ENCODE results near the gene PCNX1. TPM values are rescaled to one million over a fixed set of nuclear protein-coding genes. Genes with fewer than 3 reads are reported as not detected.
"Not testable (repeated sequence)": the region's sequence is repeated elsewhere in the genome, so short reads cannot be mapped to it uniquely, and the experiment has no call there.

The PCNX1 gene
- polyA plus RNA-seq, 1 experiment, result 54.2 TPM

DNA sequence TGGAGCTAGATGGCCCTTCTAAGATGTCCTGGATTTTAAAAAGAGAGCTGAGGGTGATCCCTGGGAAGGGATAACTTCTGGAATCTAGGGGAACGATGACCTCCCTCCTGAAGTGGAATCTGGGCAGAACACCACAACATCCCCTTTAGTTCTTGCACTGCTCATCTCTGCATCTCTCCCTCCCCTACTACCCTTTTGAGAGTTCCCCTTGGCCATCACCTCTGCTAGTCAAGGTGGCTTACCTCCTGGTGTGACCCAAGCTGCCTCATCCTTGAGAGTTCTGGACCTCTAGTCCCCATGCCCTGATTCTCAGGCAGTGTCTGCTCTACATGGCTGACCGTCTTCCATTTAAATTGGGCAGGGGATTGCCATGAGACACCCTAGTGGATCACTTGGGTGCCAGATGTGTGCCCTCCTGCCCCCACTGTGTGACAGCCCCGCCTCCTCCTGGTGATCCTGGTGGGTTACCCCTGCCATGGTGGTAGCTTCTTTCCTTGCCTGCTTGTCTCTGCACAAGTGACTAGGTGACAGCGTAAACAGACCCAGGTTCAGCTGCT, 216.4 kb downstream of the PCNX1 start:
- TF ChIP-seq, protein P1, sequence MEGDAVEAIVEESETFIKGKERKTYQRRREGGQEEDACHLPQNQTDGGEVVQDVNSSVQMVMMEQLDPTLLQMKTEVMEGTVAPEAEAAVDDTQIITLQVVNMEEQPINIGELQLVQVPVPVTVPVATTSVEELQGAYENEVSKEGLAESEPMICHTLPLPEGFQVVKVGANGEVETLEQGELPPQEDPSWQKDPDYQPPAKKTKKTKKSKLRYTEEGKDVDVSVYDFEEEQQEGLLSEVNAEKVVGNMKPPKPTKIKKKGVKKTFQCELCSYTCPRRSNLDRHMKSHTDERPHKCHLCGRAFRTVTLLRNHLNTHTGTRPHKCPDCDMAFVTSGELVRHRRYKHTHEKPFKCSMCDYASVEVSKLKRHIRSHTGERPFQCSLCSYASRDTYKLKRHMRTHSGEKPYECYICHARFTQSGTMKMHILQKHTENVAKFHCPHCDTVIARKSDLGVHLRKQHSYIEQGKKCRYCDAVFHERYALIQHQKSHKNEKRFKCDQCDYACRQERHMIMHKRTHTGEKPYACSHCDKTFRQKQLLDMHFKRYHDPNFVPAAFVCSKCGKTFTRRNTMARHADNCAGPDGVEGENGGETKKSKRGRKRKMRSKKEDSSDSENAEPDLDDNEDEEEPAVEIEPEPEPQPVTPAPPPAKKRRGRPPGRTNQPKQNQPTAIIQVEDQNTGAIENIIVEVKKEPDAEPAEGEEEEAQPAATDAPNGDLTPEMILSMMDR (IDR thresholded peaks at IDR 0.05; ENCODE audit: low read depth, low read length), result no peak
- no peak overlapping the region for H3K4me3 ChIP-seq (ENCODE audit: low read depth, low read length)
- DNase-seq (ENCODE audit: low read depth, low spot score), result no peak
- ChIA-PET POLR2A (no interaction called here), CTCF (interaction anchor here (0.8 to 1.3 kb wide), 4 partner anchors 15 to 652 kb away, joined by 3 to 5 read pairs (median 4); no protein-coding TSS in a partner anchor)
- H3K9me3 ChIP-seq (ENCODE audit: control insufficient read depth, insufficient read depth, low read length), result peaks cover 6% of the 10 kb centered on the region; the same call in 1 of the 2 replicates
- H3K27ac ChIP-seq (ENCODE audit: low read depth, low read length), result no peak overlapping the region
- H3K27me3 ChIP-seq (ENCODE audit: control insufficient read depth, insufficient read depth, low read length), result no peaks in the 10 kb centered on the region

DNA sequence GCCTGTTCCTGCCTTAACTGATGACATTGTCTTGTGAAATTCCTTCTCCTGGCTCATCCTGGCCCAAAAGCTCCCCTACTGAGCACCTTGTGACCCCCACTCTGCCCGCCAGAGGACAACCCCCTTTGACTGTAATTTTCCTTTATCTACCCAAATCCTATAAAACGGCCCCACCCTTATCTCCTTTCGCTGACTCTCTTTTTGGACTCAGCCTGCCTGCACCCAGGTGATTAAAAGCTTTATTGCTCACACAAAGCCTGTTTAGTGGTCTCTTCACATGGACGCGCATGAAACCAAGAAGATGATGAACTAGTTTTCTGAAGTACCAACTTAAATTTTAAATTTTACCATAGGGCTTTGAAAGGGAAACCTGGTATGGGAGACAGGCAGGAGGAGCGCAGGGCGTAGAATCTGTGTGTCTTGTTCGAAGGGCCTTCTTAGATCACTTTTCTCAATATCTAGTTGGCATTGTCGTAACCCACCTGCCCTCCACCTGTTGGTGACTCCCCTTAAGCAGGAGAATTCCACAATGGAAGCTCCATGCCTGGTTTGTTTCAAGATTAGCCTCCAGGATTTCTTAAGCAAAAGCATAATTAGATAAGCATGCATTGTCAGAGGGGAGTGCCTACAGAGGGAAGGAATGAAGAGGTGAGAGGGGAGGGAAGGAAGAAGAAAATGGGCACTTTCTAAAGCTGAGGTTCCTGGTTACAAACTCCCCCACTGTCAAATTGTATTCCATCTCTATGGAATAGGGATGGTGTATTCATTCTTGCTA, 222.6 kb downstream of the PCNX1 start:
- H3K4me3 ChIP-seq (ENCODE audit: low read depth, low read length); H3K27me3 ChIP-seq (ENCODE audit: control insufficient read depth, insufficient read depth, low read length); DNase-seq (ENCODE audit: low read depth, low spot score); H3K9me3 ChIP-seq (ENCODE audit: control insufficient read depth, insufficient read depth, low read length): not testable (repeated sequence)
- ChIA-PET CTCF (interaction anchor here (0.7 to 1.1 kb wide), 2 partner anchors 623 to 726 kb away, joined by 3 to 4 read pairs; no protein-coding TSS in a partner anchor), POLR2A (interaction anchor here (0.5 to 1.4 kb wide), 2 partner anchors 12 to 15 kb away, joined by 3 to 4 read pairs; no protein-coding TSS in a partner anchor)
- H3K27ac ChIP-seq (ENCODE audit: low read depth, low read length), result peak overlapping the region; percentile 91

DNA sequence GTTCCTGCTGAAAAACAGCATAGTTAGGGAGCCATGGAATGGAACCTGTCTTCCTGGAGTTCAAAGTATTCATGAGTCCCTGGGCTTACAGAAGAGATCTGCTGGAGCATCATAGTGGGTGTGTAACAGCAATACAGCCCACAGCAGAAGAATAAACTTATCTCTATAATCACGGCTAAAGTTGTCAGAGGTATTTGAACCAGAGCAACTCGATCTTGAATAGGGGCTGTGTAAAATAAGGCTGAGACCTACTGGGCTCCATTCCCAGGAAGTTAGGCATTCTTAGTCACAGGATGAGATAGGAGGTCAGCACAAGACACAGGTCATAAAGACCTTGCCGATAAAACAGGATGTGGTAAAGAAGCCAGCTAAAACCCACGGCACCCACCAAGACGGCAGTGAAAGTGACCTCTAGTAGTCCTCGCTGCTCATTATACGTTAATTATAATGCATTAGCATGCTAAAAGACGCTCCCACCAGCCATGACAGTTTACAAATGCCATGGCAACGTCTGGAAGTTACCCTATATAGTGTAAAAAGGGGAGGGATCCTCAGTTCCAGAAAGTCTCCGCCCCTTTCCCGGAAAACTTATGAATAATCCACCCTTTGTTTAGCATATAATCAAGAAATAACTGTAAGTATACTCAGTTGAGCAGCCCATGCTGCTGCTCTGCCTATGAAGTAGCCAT, 223.4 kb downstream of the PCNX1 start:
- POLR2A ChIA-PET, result interaction anchor here (0.5 to 1.4 kb wide), 2 partner anchors 12 to 16 kb away, joined by 3 to 4 read pairs; no protein-coding TSS in a partner anchor
- H3K27ac ChIP-seq (ENCODE audit: low read depth, low read length), result peak overlapping the region; percentile 91
- H3K9me3 ChIP-seq (ENCODE audit: control insufficient read depth, insufficient read depth, low read length), result no peaks in the 10 kb centered on the region
- TF ChIP-seq, protein P1 (IDR thresholded peaks at IDR 0.05; ENCODE audit: low read depth, low read length), result no peak
- peak overlapping the region; percentile 47 for H3K4me3 ChIP-seq (ENCODE audit: low read depth, low read length)
- CTCF ChIA-PET, result interaction anchor here (0.7 to 1.5 kb wide), 4 partner anchors 10 to 725 kb away, joined by 3 to 4 read pairs (median 4); no protein-coding TSS in a partner anchor
- H3K27me3 ChIP-seq (ENCODE audit: control insufficient read depth, insufficient read depth, low read length), result no peaks in the 10 kb centered on the region
- peak; percentile 45 for DNase-seq (ENCODE audit: low read depth, low spot score)

DNA sequence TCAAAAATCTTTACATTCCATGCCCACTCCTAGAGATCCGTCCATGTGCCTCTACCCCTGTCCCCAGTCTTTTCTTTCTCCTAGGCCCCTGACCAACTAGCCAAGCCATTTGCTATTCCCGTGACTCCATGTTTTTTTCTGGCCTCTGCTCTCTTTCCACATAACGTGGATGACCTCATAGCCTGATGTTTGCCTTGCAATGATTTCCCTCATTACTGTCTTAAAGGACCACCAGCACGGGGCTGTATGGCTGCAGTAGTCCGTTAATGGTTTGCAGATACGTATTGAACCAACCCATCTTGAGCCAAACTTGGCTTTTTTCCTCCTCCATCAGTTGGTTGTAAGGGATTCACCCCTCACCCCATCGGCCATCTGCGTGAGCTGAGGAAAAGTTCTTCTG, 226.0 kb downstream of the PCNX1 start:
- ChIA-PET POLR2A (no interaction called here), CTCF (interaction anchor here (0.9 to 1.1 kb wide), 4 partner anchors 7 to 620 kb away, joined by 3 read pairs; no protein-coding TSS in a partner anchor)
- H3K27me3 ChIP-seq (ENCODE audit: control insufficient read depth, insufficient read depth, low read length), result no peaks in the 10 kb centered on the region
- H3K27ac ChIP-seq (ENCODE audit: low read depth, low read length), result no peak overlapping the region
- TF ChIP-seq, protein P1 (IDR thresholded peaks at IDR 0.05; ENCODE audit: low read depth, low read length), result no peak
- no peak for DNase-seq (ENCODE audit: low read depth, low spot score)
- no peak overlapping the region for H3K4me3 ChIP-seq (ENCODE audit: low read depth, low read length)
- peaks cover 9% of the 10 kb centered on the region for H3K9me3 ChIP-seq (ENCODE audit: control insufficient read depth, insufficient read depth, low read length)

DNA sequence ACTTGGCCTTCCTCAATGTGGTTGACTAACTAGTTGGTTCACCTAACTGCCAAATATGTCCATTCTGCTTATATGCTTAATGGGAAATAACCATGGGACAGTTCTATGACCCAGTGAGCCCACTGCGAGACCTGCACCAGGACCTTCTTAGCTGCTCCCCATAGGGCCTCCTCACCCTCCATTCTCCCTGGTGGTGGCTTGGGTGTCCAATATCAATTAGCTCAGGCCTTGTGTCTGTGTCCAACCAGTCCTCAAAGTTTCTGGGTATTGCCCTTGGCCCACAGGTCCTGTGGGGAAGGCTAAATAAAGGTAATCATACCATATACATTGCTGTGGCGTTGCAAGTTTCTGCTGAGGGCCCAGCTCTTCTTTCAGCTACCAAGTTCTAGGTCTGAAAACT, 228.2 kb downstream of the PCNX1 start:
- TF ChIP-seq, protein P1 (IDR thresholded peaks at IDR 0.05; ENCODE audit: low read depth, low read length), result no peak
- no peak overlapping the region for H3K27ac ChIP-seq (ENCODE audit: low read depth, low read length)
- no peaks in the 10 kb centered on the region for H3K27me3 ChIP-seq (ENCODE audit: control insufficient read depth, insufficient read depth, low read length)
- peaks cover 9% of the 10 kb centered on the region for H3K9me3 ChIP-seq (ENCODE audit: control insufficient read depth, insufficient read depth, low read length)
- POLR2A ChIA-PET, result no interaction called here
- DNase-seq (ENCODE audit: low read depth, low spot score), result no peak
- no peak overlapping the region for H3K4me3 ChIP-seq (ENCODE audit: low read depth, low read length)
- CTCF ChIA-PET, result interaction anchor here (1.5 to 5.3 kb wide), 2 partner anchors 617 to 720 kb away, joined by 5 to 68 read pairs; no protein-coding TSS in a partner anchor
